ENCODE measurements around the gene KIRREL3.

KIRREL3 gene

DNA sequence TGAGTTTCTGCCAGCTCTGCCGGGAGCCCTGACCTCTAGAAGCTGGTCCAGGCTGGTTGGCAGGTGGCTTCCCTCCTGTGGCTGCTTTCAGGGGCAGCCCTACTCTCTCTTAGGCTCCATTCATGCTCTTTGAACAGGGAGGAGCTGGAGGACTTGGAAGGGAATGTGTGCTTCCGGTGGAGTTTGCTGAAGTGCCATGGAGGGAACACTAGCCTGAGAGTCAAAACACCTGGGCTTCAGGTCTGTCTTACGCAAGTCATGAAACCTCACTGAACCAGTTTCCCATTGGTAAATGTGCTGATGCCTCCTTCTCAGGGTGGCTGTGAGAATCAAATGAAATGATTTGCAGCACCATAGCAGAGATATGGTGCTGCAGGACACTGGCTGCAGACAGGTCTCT lies 224.5 kb downstream of the KIRREL3 start:
- Histone ChIP-seq H3K4me1 (ENCODE audit: insufficient read depth, low read length) (no peaks in the 10 kb centered on the region), H3K36me3 (ENCODE audit: insufficient read depth, low read length) (no peaks in the 10 kb centered on the region), H3K27me3 (ENCODE audit: insufficient read depth, low read length) (no peaks in the 10 kb centered on the region), H3K27ac (ENCODE audit: low read depth, low read length) (no peak overlapping the region), H3K4me3 (ENCODE audit: low read length) (no peak overlapping the region), H3K9ac (ENCODE audit: low read depth, low read length) (no peak overlapping the region), H3K9me3 (ENCODE audit: insufficient read depth, low read depth, low read length) (no peaks in the 10 kb centered on the region)
- 97% methylated on average over 3 of the region's 3 CpGs for WGBS

DNA sequence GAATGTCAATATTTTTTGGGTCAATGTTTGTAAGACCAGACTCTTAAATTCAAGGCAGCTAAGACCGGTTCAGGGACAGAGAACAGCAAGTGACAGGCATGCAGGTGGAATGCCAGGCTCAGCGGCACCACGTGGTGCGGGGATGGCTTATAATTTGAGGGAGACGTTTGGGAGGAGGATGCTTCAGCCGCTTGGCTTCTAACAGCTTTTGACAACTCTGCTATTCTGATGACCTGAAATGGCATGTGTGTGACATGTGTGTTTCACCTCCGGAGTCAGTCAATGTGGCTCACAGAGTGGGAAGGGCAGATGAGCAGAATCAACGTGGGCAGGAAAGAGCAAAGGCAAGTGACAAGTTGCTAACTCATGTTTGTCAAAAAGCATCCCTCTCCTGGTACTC lies 228.3 kb downstream of the KIRREL3 start:
- no peaks in the 10 kb centered on the region for H3K36me3 ChIP-seq (ENCODE audit: insufficient read depth, low read length)
- H3K9ac ChIP-seq (ENCODE audit: low read depth, low read length): no peak overlapping the region
- H3K4me1 ChIP-seq (ENCODE audit: insufficient read depth, low read length): no peaks in the 10 kb centered on the region
- no peak overlapping the region for H3K4me3 ChIP-seq (ENCODE audit: low read length)
- WGBS: 84% methylated on average over 8 of the region's 8 CpGs
- H3K27ac ChIP-seq (ENCODE audit: low read depth, low read length): no peak overlapping the region
- no peaks in the 10 kb centered on the region for H3K9me3 ChIP-seq (ENCODE audit: insufficient read depth, low read depth, low read length)
- no peaks in the 10 kb centered on the region for H3K27me3 ChIP-seq (ENCODE audit: insufficient read depth, low read length)

DNA sequence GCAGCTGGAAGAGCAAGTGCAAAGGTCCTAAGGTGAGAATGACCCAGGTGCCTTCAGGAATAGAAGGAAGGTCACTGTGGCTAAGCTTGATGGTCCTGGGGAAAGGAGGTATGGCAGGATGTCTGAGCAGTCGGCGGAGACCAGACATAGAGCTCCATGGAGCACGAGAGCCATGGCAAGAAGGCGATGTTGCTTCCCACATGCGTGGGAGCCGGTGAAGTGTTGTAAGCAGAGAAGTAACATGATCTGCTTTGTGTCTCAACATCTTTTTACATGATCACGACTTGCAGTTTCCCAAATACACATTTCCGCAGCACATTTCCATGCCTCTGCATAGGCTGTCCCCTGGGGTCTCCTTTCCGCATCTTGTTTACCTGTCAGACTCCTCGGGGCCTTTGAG lies 231.9 kb downstream of the KIRREL3 start:
- Histone ChIP-seq H3K27ac (ENCODE audit: low read depth, low read length) (no peak overlapping the region), H3K36me3 (ENCODE audit: insufficient read depth, low read length) (no peaks in the 10 kb centered on the region), H3K4me1 (ENCODE audit: insufficient read depth, low read length) (no peaks in the 10 kb centered on the region), H3K4me3 (ENCODE audit: low read length) (no peak overlapping the region), H3K27me3 (ENCODE audit: insufficient read depth, low read length) (no peaks in the 10 kb centered on the region), H3K9me3 (ENCODE audit: insufficient read depth, low read depth, low read length) (no peaks in the 10 kb centered on the region), H3K9ac (ENCODE audit: low read depth, low read length) (no peak overlapping the region)
- WGBS: 94% methylated on average over 10 of the region's 10 CpGs

DNA sequence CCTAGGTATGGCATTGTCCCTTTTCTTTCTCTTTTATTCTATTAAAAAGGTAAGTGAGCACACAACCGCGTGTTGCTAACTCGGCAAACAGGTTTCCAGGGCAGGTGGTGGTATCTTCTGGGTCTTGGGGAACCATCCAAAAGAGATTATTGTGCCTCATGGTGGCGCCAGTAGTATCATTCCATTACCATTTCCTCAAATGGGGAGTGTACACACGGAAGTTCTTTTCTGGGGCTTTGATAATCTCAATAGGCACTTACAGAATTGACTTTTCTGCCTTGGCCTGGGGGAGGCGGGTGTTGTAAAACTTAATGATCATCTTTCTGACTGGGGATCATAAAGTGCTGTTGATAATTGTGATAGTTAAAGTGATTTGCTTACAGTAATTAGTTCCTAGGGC lies 234.1 kb downstream of the KIRREL3 start:
- H3K4me3 ChIP-seq (ENCODE audit: low read length): no peak overlapping the region
- 87% methylated on average over 6 of the region's 6 CpGs for WGBS
- H3K9ac ChIP-seq (ENCODE audit: low read depth, low read length): no peak overlapping the region
- no peaks in the 10 kb centered on the region for H3K4me1 ChIP-seq (ENCODE audit: insufficient read depth, low read length)
- H3K27me3 ChIP-seq (ENCODE audit: insufficient read depth, low read length): no peaks in the 10 kb centered on the region
- no peaks in the 10 kb centered on the region for H3K36me3 ChIP-seq (ENCODE audit: insufficient read depth, low read length)
- H3K9me3 ChIP-seq (ENCODE audit: insufficient read depth, low read depth, low read length): no peaks in the 10 kb centered on the region
- H3K27ac ChIP-seq (ENCODE audit: low read depth, low read length): no peak overlapping the region

DNA sequence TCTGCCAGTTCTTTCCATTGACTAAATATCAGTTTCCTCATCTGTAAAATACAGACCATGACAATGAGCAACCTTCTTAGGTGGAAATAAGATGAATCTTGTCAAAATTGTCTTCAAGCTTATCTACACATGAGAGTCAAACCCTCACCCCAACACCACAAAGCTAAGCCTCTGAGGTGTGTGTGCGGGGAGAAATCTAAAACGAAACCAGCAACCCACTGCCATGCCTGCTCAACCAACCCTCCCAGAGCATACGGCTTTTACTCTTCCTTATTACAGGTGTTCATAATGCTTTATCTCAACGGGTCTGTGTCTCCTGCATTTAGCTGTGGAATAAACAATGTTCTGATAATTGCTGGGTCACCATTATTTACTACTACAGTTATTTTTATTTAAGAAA lies 235.4 kb downstream of the KIRREL3 start:
- H3K36me3 ChIP-seq (ENCODE audit: insufficient read depth, low read length): no peaks in the 10 kb centered on the region
- H3K27ac ChIP-seq (ENCODE audit: low read depth, low read length): no peak overlapping the region
- H3K9me3 ChIP-seq (ENCODE audit: insufficient read depth, low read depth, low read length): no peaks in the 10 kb centered on the region
- no peak overlapping the region for H3K4me3 ChIP-seq (ENCODE audit: low read length)
- WGBS: 98% methylated on average over 3 of the region's 4 CpGs
- no peak overlapping the region for H3K9ac ChIP-seq (ENCODE audit: low read depth, low read length)
- no peaks in the 10 kb centered on the region for H3K4me1 ChIP-seq (ENCODE audit: insufficient read depth, low read length)
- no peaks in the 10 kb centered on the region for H3K27me3 ChIP-seq (ENCODE audit: insufficient read depth, low read length)

DNA sequence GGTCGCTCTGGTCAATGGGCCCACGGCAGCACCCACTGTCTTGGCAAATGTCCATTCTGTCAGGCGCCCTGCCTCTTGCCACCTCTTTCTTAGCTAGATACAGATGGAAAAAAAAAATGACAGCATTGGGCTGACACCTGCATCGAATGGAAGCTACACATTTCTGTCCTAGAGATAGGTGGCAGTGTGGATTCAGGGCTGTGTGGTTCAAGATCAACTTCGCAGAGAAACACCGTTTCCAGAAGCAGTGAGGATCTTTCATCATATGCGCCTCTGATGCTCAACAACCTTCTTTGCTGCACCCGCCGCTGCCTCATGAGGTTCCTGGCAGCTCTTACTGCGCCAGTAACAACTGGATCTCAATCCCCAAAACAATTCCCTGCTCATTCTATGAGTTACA lies 236.3 kb downstream of the KIRREL3 start:
- Histone ChIP-seq H3K9me3 (ENCODE audit: insufficient read depth, low read depth, low read length) (no peaks in the 10 kb centered on the region), H3K36me3 (ENCODE audit: insufficient read depth, low read length) (no peaks in the 10 kb centered on the region)
- 84% methylated on average over 10 of the region's 10 CpGs for WGBS

DNA sequence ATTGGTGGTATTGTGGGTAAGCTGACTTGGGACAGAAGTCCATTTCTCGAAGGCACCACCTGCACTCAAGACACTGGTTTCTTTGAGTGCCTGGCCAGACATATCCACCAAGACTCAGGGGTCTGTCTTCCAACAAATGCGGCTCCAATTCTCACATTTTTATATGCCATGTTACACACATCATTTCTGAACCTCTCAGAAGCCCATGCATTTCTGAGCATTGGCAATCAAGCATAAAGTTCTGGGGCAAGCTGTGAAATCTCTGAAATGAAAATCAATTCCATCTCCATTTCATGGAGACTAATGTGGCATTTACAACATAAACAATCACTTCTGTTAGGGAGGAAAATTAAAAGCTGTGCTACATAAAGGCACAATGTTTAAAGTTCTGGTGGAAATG lies 243.7 kb downstream of the KIRREL3 start:
- no peaks in the 10 kb centered on the region for H3K27me3 ChIP-seq (ENCODE audit: insufficient read depth, low read length)
- no peaks in the 10 kb centered on the region for H3K9me3 ChIP-seq (ENCODE audit: insufficient read depth, low read depth, low read length)
- no peak overlapping the region for H3K27ac ChIP-seq (ENCODE audit: low read depth, low read length)
- no peak overlapping the region for H3K9ac ChIP-seq (ENCODE audit: low read depth, low read length)
- no peak overlapping the region for H3K4me3 ChIP-seq (ENCODE audit: low read length)
- no peaks in the 10 kb centered on the region for H3K36me3 ChIP-seq (ENCODE audit: insufficient read depth, low read length)
- 0 out of 2 replicates have a peak, but pooled peaks cover 3% of the 10 kb centered on the region for H3K4me1 ChIP-seq (ENCODE audit: insufficient read depth, low read length)
- WGBS: 93% methylated on average over 2 of the region's 2 CpGs

More for the DNA sequence above, 236.3 kb downstream of the KIRREL3 start:
- Histone ChIP-seq H3K4me3 (ENCODE audit: low read length) (no peak overlapping the region), H3K9ac (ENCODE audit: low read depth, low read length) (no peak overlapping the region), H3K4me1 (ENCODE audit: insufficient read depth, low read length) (no peaks in the 10 kb centered on the region), H3K27ac (ENCODE audit: low read depth, low read length) (no peak overlapping the region), H3K27me3 (ENCODE audit: insufficient read depth, low read length) (no peaks in the 10 kb centered on the region)

DNA sequence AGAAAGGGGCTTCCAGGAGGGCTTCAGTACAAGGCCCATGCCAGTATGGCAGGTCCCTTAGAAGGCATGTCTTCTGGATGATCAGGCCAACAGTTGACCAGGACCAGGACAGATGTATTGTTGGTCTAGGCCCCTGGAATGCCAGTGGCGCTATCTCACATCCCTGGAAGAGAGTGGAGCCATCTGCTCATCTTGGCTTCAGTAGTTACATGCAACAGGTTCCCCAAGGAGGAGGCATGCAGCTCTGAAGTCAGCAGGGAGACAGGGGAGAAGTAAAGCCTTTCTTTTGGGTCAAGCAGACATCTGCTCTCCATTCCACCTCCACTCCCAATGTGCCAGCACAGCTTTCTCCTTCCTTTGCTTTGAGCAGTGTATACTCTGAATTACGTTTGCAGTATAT lies 244.1 kb downstream of the KIRREL3 start:
- 91% methylated on average over 2 of the region's 2 CpGs for WGBS

DNA sequence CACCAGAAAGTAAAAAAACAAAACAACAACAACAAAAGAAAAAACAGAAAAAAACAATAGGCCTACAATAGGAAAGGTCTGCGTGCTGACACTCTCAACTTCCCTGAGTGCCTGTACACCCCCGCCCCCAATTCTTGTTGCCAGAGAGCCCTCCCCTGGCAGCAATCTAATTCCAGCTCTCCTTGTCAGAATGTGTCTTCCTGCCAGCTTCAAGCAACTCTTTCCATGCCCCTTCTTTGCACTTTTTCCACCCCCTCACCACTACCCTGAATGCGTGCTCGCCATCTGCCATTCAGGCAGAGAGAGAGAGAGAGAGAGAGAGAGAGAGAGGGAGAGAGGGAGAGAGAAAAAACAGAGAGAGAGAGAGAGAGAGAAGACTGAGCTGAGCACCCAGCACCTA lies 245.0 kb downstream of the KIRREL3 start:
- no peak overlapping the region for H3K27ac ChIP-seq (ENCODE audit: low read depth, low read length)
- no peak overlapping the region for H3K4me3 ChIP-seq (ENCODE audit: low read length)
- H3K36me3 ChIP-seq (ENCODE audit: insufficient read depth, low read length): no peaks in the 10 kb centered on the region
- no peaks in the 10 kb centered on the region for H3K27me3 ChIP-seq (ENCODE audit: insufficient read depth, low read length)
- no peak overlapping the region for H3K9ac ChIP-seq (ENCODE audit: low read depth, low read length)
- H3K4me1 ChIP-seq (ENCODE audit: insufficient read depth, low read length): 0 out of 2 replicates have a peak, but pooled peaks cover 3% of the 10 kb centered on the region
- no peaks in the 10 kb centered on the region for H3K9me3 ChIP-seq (ENCODE audit: insufficient read depth, low read depth, low read length)
- 81% methylated on average over 4 of the region's 4 CpGs for WGBS

More for the DNA sequence above, 244.1 kb downstream of the KIRREL3 start:
- Histone ChIP-seq H3K4me1 (ENCODE audit: insufficient read depth, low read length) (0 out of 2 replicates have a peak, but pooled peaks cover 3% of the 10 kb centered on the region), H3K27me3 (ENCODE audit: insufficient read depth, low read length) (no peaks in the 10 kb centered on the region), H3K27ac (ENCODE audit: low read depth, low read length) (no peak overlapping the region), H3K4me3 (ENCODE audit: low read length) (no peak overlapping the region), H3K9me3 (ENCODE audit: insufficient read depth, low read depth, low read length) (no peaks in the 10 kb centered on the region), H3K36me3 (ENCODE audit: insufficient read depth, low read length) (no peaks in the 10 kb centered on the region), H3K9ac (ENCODE audit: low read depth, low read length) (no peak overlapping the region)

DNA sequence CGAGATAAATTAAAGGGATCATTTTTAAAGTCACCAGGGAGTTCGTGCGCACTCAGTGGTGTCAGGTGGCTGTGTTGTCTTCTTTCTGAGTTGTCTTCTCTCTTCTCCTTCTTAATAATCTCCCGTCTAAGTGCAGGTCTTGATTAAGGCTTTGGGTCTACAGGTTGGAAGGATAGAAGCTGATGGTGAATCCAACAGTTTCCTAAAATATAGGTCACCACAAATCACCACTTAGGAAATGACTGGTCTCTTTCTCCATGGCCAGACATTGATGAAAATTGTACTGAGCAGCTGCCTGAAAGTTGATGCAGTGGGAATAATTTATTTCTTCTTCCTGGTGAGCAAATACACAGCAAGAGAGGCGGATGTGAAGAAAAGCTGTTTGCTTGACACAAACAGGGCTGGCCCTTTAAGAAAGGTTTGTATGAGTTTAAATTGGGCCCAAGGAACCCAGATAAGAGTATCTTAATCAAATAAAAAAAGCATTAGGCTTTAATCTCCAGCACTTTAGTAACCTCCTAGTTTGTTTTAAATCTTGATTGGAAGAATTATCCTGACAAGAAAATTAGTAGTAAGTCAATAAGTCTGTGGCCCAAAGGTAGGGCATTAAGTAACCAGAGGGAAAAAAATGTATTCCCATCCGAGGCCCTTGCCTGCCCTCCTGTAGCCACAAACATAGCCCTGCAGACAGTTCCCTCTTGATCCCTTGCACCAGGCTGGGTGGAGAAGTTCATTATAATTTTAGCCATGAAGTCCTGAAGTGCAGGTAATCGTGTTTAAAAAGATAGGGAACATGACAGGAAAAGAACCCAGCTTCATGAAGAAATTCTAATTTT lies 245.8 kb downstream of the KIRREL3 start:
- Histone ChIP-seq H3K4me3 (ENCODE audit: low read length) (no peak overlapping the region), H3K4me1 (ENCODE audit: insufficient read depth, low read length) (0 out of 2 replicates have a peak, but pooled peaks cover 3% of the 10 kb centered on the region), H3K9ac (ENCODE audit: low read depth, low read length) (no peak overlapping the region), H3K27ac (ENCODE audit: low read depth, low read length) (no peak overlapping the region), H3K9me3 (ENCODE audit: insufficient read depth, low read depth, low read length) (no peaks in the 10 kb centered on the region), H3K36me3 (ENCODE audit: insufficient read depth, low read length) (no peaks in the 10 kb centered on the region), H3K27me3 (ENCODE audit: insufficient read depth, low read length) (no peaks in the 10 kb centered on the region)
- WGBS: 88% methylated on average over 6 of the region's 7 CpGs

DNA sequence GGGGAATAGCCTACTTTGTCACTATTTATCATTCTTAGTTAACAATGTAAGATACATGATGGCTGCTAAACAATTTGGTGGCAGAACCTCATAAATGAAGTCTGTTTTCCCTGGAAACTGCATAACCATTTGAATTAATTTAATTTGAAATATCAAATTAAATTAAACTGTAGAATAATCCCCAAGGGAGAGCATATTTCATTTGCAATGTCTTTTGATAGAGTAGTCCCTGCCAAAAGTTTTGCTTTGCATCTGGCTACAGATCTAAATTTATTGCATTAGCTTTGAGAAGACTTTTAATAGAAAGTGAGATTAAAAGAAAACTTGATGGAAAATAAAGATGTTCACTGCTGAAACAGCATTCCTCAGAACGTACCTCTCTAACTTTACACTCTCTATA lies 246.6 kb downstream of the KIRREL3 start:
- 67% methylated on average over 1 of the region's 1 CpG for WGBS
- Histone ChIP-seq H3K9ac (ENCODE audit: low read depth, low read length) (no peak overlapping the region), H3K36me3 (ENCODE audit: insufficient read depth, low read length) (no peaks in the 10 kb centered on the region), H3K27me3 (ENCODE audit: insufficient read depth, low read length) (no peaks in the 10 kb centered on the region), H3K9me3 (ENCODE audit: insufficient read depth, low read depth, low read length) (no peaks in the 10 kb centered on the region), H3K4me3 (ENCODE audit: low read length) (no peak overlapping the region), H3K27ac (ENCODE audit: low read depth, low read length) (no peak overlapping the region), H3K4me1 (ENCODE audit: insufficient read depth, low read length) (0 out of 2 replicates have a peak, but pooled peaks cover 3% of the 10 kb centered on the region)
